Astrocyte (in vitro differentiated cells and primary cell): Measurements from ENCODE around the gene FUT2.

Experiments
- EZH2 ChIP-seq: IDR thresholded peaks from 2 replicates; pipeline ENCODE4 v1.6.1; 2012; ENCODE audit warnings: mild to moderate bottlenecking, low read length, inconsistent platforms; ENCODE audit not compliant: insufficient read depth
- TF ChIP-seq, protein P1 (sequence below): IDR thresholded peaks from 2 replicates; pipeline ENCODE4 v1.5.1; 2011; ENCODE audit warnings: low read depth, mild to moderate bottlenecking, inconsistent platforms, low read length, moderate library complexity; ENCODE audit not compliant: insufficient read depth

DNA sequence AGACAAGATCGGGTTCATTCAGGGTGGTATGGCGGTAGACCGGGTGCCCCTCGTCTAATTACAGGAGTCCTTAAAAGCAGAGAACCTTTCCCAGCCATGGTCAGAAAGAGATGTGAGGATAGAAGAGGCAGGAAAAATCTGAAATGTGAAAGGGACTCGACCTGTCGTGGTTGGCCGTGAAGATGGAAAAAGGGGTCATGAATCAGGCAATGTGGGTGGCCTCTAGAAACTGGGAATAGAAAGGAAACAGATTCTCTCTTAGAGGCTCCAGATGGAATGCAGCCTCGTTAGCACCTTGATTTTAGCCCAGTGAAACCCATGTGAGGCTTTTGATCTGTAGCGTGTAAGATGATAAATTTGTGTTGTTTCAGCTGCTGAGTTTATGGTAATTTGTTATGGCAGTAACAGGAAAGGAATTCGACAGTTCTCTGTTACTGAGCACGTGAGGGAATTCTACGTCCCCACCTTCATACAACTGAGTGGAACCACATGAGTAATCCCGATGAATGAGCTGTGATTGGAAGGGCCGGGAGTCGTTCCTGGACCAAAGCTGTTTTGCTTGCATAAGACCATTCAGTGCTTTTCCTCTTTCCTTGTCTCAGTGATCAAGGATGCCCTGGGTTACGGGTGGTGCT, 38.8 kb upstream of the FUT2 start:
- TF ChIP-seq, protein P1, sequence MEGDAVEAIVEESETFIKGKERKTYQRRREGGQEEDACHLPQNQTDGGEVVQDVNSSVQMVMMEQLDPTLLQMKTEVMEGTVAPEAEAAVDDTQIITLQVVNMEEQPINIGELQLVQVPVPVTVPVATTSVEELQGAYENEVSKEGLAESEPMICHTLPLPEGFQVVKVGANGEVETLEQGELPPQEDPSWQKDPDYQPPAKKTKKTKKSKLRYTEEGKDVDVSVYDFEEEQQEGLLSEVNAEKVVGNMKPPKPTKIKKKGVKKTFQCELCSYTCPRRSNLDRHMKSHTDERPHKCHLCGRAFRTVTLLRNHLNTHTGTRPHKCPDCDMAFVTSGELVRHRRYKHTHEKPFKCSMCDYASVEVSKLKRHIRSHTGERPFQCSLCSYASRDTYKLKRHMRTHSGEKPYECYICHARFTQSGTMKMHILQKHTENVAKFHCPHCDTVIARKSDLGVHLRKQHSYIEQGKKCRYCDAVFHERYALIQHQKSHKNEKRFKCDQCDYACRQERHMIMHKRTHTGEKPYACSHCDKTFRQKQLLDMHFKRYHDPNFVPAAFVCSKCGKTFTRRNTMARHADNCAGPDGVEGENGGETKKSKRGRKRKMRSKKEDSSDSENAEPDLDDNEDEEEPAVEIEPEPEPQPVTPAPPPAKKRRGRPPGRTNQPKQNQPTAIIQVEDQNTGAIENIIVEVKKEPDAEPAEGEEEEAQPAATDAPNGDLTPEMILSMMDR, result no peak
- TF ChIP-seq EZH2, result no peak
